Measurements from ENCODE around the gene RBM27. TPM values are rescaled to one million over a fixed set of nuclear protein-coding genes. Genes with fewer than 3 reads are reported as not detected.

RBM27 gene
- total and polyA plus RNA-seq, 2 of the 4 experiments (the other 2 are of a cell fraction) = 7.7 to 19.2 TPM

DNA sequence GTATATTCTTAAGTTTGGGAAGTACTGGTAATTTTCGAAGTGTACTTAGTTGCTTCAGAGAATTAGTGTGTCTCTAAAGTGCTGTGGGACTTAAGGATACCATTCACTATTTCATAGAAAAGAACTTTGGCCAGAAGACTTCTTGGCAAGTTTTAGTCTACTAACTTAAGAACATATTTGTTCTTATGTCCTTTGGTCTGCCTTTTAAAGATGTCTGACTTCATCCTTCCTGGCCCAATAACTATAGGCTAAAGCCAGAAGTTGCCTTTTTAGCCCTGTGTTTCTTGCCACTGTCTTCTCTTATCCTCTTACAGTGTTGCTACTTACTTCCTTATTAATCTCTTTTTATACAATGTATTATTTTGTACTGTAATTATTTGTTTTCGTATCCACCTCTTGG is 6.3 kb downstream of the RBM27 start:
- Histone ChIP-seq H3K27ac (ENCODE audit: insufficient read depth, low read length) (no peak overlapping the region), H3K9ac (ENCODE audit: low read depth, low read length) (no peak overlapping the region), H3K79me1 (ENCODE audit: low read depth in 1 of 2, low read length in 2 of 2) (peaks cover 0 to 29% of the 10 kb centered on the region in 2 experiments; a peak in 3 of 4 replicates), H2BK20ac (ENCODE audit: low read depth, low read length) (no peak overlapping the region), H3K36me3 (ENCODE audit: control insufficient read depth, insufficient read depth, low read length) (no peaks in the 10 kb centered on the region), H3K4me1 (ENCODE audit: control insufficient read depth, insufficient read depth, low read length) (0 out of 2 replicates have a peak, but pooled peaks cover 2% of the 10 kb centered on the region), H2AK5ac (ENCODE audit: low read depth, low read length) (no peak overlapping the region), H3K23ac (ENCODE audit: low read depth, low read length) (no peak overlapping the region), H2BK15ac (ENCODE audit: low read depth, low read length) (no peak overlapping the region), H3K27me3 (ENCODE audit: control insufficient read depth, insufficient read depth, low read length) (no peaks in the 10 kb centered on the region), H4K20me1 (ENCODE audit: insufficient read depth, low read length) (peaks cover 38% of the 10 kb centered on the region), H3K56ac (ENCODE audit: extremely low read depth, insufficient read depth, low read length) (no peak overlapping the region), H3K14ac (replicated peaks; ENCODE audit: low read depth, low read length) (no peak overlapping the region), H2AFZ (replicated peaks; ENCODE audit: low read length, poor library complexity) (no peak overlapping the region), H4K8ac (ENCODE audit: low read depth in 2 of 2, low read length in 2 of 2) (no peak overlapping the region), H4K5ac (ENCODE audit: low read depth, low read length) (no peak overlapping the region), H4K91ac (ENCODE audit: insufficient read depth, low read depth, low read length) (no peak overlapping the region), H3K9me1 (ENCODE audit: insufficient read depth, low read length) (0 out of 2 replicates have a peak, but pooled peaks cover 3% of the 10 kb centered on the region), H3K4ac (ENCODE audit: low read depth, low read length) (no peak overlapping the region), H3K4me3 (ENCODE audit: insufficient read depth, low read depth, low read length) (no peak overlapping the region), H3K18ac (ENCODE audit: low read depth, low read length) (no peak overlapping the region), H3K9me3 (ENCODE audit: control insufficient read depth, insufficient read depth, low read length) (no peaks in the 10 kb centered on the region), H2AK9ac (replicated peaks; ENCODE audit: low read depth, low read length, poor library complexity) (no peak overlapping the region), H2BK5ac (ENCODE audit: low read depth, low read length, poor library complexity, severe bottlenecking) (no peak overlapping the region), H2BK120ac (ENCODE audit: low read depth, low read length) (no peak overlapping the region), H3K4me2 (ENCODE audit: low read depth, low read length) (no peak overlapping the region)
- ChIA-PET POLR2A (ENCODE audit: unreplicated experiment) (no interaction called here), CTCF (no interaction called here)
- ATAC-seq (ENCODE audit: low read depth) = no peak
- dilution Hi-C loops (cut with HindIII; ENCODE audit: low sequenced_read_pairs, unreplicated experiment) = no loop called here
- WGBS, 2 experiments (ENCODE audit: extremely low coverage in 2 of 2, insufficient read length in 1 of 2) = no CpG with 5 or more reads among the region's 2 CpGs
- TF ChIP-seq CHD1 (IDR thresholded peaks at IDR 0.05; ENCODE audit: low read depth, low read length) (no peak), RFX5 (IDR thresholded peaks at IDR 0.05; ENCODE audit: low read depth, low read length) (no peak), BHLHE40 (IDR thresholded peaks at IDR 0.05; ENCODE audit: low read depth, low read length) (no peak), MAZ (IDR thresholded peaks at IDR 0.05; ENCODE audit: borderline replicate concordance, low read depth, low read length) (no peak), FOS (IDR thresholded peaks at IDR 0.05; ENCODE audit: low read depth, low read length) (no peak), MXI1 (IDR thresholded peaks at IDR 0.05; ENCODE audit: borderline replicate concordance, low read depth, low read length) (no peak), SMC3 (IDR thresholded peaks at IDR 0.05; ENCODE audit: low read depth, low read length) (no peak), RCOR1 (IDR thresholded peaks at IDR 0.05; ENCODE audit: insufficient replicate concordance, low read length) (no peak), POLR2A (IDR thresholded peaks at IDR 0.05; ENCODE audit: low read depth, low read length) (no peak), MAFK (IDR thresholded peaks at IDR 0.05; ENCODE audit: low read depth, low read length) (no peak), CEBPB (IDR thresholded peaks at IDR 0.05; ENCODE audit: low read depth, low read length) (no peak), RAD21 (IDR thresholded peaks at IDR 0.05; ENCODE audit: low read length) (no peak)
- TF ChIP-seq, protein P1, sequence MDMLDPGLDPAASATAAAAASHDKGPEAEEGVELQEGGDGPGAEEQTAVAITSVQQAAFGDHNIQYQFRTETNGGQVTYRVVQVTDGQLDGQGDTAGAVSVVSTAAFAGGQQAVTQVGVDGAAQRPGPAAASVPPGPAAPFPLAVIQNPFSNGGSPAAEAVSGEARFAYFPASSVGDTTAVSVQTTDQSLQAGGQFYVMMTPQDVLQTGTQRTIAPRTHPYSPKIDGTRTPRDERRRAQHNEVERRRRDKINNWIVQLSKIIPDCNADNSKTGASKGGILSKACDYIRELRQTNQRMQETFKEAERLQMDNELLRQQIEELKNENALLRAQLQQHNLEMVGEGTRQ (IDR thresholded peaks at IDR 0.05; ENCODE audit: low read depth, low read length) = no peak
- TF ChIP-seq, protein P2, sequence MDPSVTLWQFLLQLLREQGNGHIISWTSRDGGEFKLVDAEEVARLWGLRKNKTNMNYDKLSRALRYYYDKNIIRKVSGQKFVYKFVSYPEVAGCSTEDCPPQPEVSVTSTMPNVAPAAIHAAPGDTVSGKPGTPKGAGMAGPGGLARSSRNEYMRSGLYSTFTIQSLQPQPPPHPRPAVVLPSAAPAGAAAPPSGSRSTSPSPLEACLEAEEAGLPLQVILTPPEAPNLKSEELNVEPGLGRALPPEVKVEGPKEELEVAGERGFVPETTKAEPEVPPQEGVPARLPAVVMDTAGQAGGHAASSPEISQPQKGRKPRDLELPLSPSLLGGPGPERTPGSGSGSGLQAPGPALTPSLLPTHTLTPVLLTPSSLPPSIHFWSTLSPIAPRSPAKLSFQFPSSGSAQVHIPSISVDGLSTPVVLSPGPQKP (IDR thresholded peaks at IDR 0.05; ENCODE audit: borderline replicate concordance, low read depth, low read length) = no peak
- intact Hi-C loops (cut with micrococcal nuclease) = no loop called here
- no TSS peak for BruUV-seq (replicated peaks)
- no peak for DNase-seq
- in situ Hi-C loops (cut with MboI; ENCODE audit: low sequenced_read_pairs) = no loop called here

Data from IMR-90 (cell line).